ENCODE measurements around the gene EXOC2.

EXOC2 gene

DNA sequence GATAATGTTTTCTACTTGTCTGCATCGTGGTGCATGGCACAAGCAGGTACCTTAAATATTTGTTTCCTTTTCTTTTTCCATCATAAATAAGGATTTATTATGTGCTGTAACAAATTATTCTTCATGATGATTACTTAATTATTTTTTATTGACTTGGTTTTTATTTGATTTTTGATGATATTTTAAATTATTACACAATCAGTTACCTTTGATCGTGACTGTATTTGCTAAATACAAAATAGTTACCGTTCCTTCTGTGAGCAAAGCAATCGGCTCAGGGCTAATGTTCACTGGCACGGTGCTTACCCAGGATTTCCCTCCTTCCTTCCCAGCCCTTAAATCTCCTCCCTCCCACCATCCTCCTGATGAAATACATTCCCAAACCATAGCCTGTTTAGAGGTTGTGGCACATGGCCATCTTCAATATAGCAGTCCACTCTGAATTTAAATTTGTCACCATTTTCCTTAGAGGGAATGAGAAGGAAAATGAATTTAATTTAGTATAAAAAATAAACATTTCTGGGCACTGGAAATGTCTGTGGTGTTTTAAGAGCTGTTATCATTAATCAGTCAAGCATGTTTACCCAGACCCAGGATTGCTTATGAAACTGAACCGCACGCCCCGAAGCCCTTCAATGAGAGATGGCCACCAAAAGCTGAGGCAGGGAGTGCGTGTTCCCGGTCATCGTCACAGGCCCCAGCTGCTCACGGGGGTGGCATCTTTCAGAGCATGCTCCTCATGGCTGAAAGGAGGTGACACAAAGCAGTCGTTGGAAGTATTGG is 23.0 kb upstream of the EXOC2 start:
- no peak overlapping the region for H3K4me3 ChIP-seq (replicated peaks; ENCODE audit: low read depth, low read length)

DNA sequence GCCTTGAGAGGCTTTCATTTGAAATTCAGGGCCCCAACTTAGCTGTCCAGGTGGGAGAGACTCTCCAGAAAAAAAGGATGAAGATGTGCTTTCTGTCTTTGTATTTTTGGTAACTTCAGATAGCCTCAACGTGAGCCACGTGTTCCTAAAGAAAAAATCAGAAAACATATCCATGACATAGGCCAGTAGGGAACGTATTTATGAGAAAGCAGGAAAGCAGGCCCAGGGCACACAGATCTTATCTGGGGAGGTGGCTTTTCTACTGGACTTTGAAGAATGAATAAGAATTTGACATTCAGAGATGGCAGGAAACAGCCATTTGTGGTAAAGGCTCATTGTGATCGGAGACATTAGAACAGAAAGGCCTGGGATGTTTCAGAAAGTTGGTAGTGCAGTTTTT is 21.2 kb upstream of the EXOC2 start:
- TF ChIP-seq, protein P1, sequence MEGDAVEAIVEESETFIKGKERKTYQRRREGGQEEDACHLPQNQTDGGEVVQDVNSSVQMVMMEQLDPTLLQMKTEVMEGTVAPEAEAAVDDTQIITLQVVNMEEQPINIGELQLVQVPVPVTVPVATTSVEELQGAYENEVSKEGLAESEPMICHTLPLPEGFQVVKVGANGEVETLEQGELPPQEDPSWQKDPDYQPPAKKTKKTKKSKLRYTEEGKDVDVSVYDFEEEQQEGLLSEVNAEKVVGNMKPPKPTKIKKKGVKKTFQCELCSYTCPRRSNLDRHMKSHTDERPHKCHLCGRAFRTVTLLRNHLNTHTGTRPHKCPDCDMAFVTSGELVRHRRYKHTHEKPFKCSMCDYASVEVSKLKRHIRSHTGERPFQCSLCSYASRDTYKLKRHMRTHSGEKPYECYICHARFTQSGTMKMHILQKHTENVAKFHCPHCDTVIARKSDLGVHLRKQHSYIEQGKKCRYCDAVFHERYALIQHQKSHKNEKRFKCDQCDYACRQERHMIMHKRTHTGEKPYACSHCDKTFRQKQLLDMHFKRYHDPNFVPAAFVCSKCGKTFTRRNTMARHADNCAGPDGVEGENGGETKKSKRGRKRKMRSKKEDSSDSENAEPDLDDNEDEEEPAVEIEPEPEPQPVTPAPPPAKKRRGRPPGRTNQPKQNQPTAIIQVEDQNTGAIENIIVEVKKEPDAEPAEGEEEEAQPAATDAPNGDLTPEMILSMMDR (IDR thresholded peaks at IDR 0.05; ENCODE audit: low read length, missing control alignments): no peak
- no peak overlapping the region for H3K4me3 ChIP-seq (replicated peaks; ENCODE audit: low read depth, low read length)
- DNase-seq (ENCODE audit: low read depth): no peak

More for the DNA sequence above, 23.0 kb upstream of the EXOC2 start:
- TF ChIP-seq, protein P1 (IDR thresholded peaks at IDR 0.05; ENCODE audit: low read length, missing control alignments): no peak
- no peak for DNase-seq (ENCODE audit: low read depth)

DNA sequence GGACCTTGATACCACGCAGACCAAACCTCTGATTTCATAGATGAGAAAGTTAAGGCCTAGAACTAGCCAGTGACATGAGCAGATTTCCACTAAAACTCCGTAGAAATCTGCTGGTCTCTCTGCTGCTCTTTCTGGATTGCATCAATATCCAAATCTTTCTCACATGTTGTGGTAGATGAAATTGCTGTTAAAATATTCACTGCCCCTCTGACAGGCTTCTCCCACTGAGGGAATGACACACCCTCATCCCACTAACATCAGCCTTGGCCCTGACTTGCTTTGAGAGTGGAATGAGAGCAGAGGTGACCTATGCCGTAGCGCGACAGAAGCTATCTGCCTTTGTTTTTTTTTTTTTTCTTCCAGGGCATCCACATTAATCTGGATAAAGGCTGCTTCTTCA is 20.4 kb upstream of the EXOC2 start:
- no peak overlapping the region for H3K4me3 ChIP-seq (replicated peaks; ENCODE audit: low read depth, low read length)
- DNase-seq (ENCODE audit: low read depth): no peak
- TF ChIP-seq, protein P1 (IDR thresholded peaks at IDR 0.05; ENCODE audit: low read length, missing control alignments): no peak

DNA sequence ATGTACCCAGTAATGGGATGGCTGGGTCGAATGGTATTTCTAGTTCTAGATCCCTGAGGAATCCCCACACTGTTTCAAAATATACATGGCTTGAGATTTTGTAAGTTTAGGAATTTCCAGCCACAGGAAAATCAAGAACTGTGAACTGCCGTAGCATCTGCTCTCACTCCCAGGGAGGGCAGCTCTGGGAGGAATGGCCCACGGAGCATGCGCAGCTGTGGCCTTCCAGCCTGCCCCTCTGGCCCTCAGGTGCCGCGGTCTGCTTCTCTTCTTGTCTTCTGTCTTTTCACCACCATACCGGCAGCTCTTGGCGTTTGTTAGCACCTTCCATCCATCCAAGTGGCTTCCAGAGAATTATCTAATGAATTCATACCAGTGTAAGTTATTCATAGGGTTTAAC is 19.9 kb upstream of the EXOC2 start:
- TF ChIP-seq, protein P1 (IDR thresholded peaks at IDR 0.05; ENCODE audit: low read length, missing control alignments): no peak
- no peak for DNase-seq (ENCODE audit: low read depth)

DNA sequence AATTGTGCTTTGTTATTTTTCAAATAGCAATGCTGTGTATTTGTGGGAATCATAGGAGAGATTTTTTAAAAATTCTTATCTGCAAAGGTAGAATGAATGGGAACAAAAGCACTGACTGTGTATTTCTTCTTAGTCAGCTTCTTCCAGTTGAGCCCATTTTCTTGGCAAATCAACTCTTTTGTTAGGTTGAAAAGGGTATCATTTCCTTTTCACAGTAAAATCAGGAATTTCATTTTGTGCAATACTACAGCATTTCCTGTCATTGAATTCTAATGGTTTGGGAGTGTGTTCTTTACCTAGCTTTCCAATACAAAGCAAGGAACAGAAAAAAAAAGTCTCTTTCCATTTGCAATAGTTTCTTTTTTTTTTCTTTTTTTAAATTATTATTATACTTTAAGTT is 19.0 kb upstream of the EXOC2 start:
- TF ChIP-seq, protein P1 (IDR thresholded peaks at IDR 0.05; ENCODE audit: low read length, missing control alignments): no peak
- no peak overlapping the region for H3K4me3 ChIP-seq (replicated peaks; ENCODE audit: low read depth, low read length)
- peak; percentile 49 for DNase-seq (ENCODE audit: low read depth)

More for the DNA sequence above, 19.9 kb upstream of the EXOC2 start:
- no peak overlapping the region for H3K4me3 ChIP-seq (replicated peaks; ENCODE audit: low read depth, low read length)

DNA sequence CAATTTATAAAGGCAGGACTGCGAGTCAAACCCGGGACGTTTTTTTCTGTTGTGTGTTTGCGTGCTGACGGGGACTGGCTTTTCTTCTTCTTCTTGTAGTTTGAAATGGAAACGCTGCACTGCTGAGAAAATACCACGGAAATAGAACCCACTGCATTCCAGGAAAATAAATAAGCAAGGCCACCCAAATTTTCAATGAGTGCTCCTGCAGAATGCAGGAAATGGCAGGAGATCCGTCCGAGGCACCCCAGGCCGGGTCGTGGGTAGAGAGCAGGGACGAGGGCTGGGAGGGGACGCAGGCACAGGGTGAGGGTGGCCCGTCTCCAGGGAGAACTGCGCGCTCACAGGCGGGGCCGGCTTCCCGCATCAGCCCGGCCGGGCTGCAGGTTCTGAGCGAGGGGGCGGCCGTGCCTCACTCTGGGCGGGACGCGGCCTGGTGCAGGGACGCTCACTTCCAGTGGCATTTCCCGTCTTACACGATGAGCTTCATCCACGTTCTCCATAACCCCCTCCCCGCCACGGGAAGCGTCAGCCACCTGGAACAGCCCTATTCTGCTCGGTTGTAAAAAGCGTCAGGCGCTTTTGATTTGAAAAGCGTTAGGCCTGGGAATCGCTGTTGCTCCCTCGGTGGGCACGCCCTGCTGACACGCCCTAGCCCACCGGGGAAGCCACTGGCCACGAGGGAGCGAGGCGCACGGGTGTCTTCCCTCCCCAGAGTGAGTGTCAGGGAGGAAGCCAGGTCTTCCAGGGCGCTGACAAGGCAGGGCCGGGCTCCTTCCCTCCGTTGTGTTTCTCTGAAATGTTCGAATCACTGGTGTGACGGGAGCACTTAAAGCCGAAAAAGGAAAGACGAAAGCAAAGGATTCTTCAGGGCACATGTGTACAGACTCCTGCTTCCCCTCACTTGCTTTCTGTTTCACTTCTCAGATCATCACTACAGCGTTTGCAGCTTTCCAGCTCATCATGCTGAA is 17.9 kb upstream of the EXOC2 start:
- peak; percentile 67 for DNase-seq (ENCODE audit: low read depth)
- TF ChIP-seq, protein P1 (IDR thresholded peaks at IDR 0.05; ENCODE audit: low read length, missing control alignments): no peak
- H3K4me3 ChIP-seq (replicated peaks; ENCODE audit: low read depth, low read length): peak overlapping the region; percentile 56
